GM23338 (cell line): ENCODE data around the gene COX17. TPM values are rescaled to one million over a fixed set of nuclear protein-coding genes. Genes with fewer than 3 reads are reported as not detected.

Source experiments
- ATAC-seq: fragments of 200-7000 bp; cut with Tn5 transposase; 3 replicates; pipeline ENCODE4 v1.9.1; 2020
- DNase-seq: peaks from one replicate; pipeline ENCODE4 v3.0.0-alpha.2; 2015; ENCODE audit warnings: low spot score
- H2AFZ ChIP-seq: fragments of 200-600 bp; sonication (generic); 2 replicates; pipeline ENCODE4 v1.8.0; 2016; ENCODE audit warnings: antibody characterized with exemption, mild to moderate bottlenecking, moderate library complexity
- H3F3A ChIP-seq: fragments of 200-600 bp; sonication (generic); replicated peaks from 2 replicates; pipeline ENCODE4 v1.8.0; 2017; ENCODE audit warnings: antibody characterized with exemption, mixed run types, low read depth
- H3K27ac ChIP-seq: fragments of 200-600 bp; sonication (generic); 2 replicates; pipeline ENCODE4 v1.6.1; 2016; ENCODE audit warnings: low read depth
- H3K27me3 ChIP-seq: fragments of 200-600 bp; sonication (generic); 2 replicates; pipeline ENCODE4 v1.8.0; 2016; ENCODE audit warnings: mild to moderate bottlenecking, mixed run types, moderate library complexity; ENCODE audit not compliant: insufficient read depth
- H3K36me3 ChIP-seq: fragments of 200-600 bp; sonication (generic); 2 replicates; pipeline ENCODE4 v1.8.0; 2016; ENCODE audit warnings: mild to moderate bottlenecking; ENCODE audit not compliant: insufficient read depth
- H3K4me1 ChIP-seq: fragments of 200-600 bp; sonication (generic); 2 replicates; pipeline ENCODE4 v1.8.0; 2016; ENCODE audit warnings: mild to moderate bottlenecking, moderate library complexity; ENCODE audit not compliant: insufficient read depth
- H3K4me2 ChIP-seq: fragments of 200-600 bp; sonication (generic); 2 replicates; pipeline ENCODE4 v1.7.1; 2017; ENCODE audit warnings: mixed run types
- H3K4me3 ChIP-seq: fragments of 200-600 bp; sonication (generic); 2 replicates; pipeline ENCODE4 v1.6.1; 2016; ENCODE audit warnings: mixed run types
- H3K79me2 ChIP-seq: fragments of 200-600 bp; sonication (generic); replicated peaks from 2 replicates; pipeline ENCODE4 v1.8.0; 2017; ENCODE audit warnings: mild to moderate bottlenecking; ENCODE audit not compliant: insufficient read depth
- H3K9me2 ChIP-seq: fragments of 200-600 bp; sonication (generic); 2 replicates; pipeline ENCODE4 v1.8.0; 2017; ENCODE audit not compliant: insufficient read depth
- H4K20me1 ChIP-seq: fragments of 200-600 bp; sonication (generic); replicated peaks from 2 replicates; pipeline ENCODE4 v1.8.0; 2017; ENCODE audit warnings: mild to moderate bottlenecking; ENCODE audit not compliant: insufficient read depth
- H3K27ac Mint-ChIP-seq: 2 replicates; pipeline ENCODE4 v1.8.0; 2020; ENCODE audit warnings: inconsistent platforms, mild to moderate bottlenecking, moderate library complexity, mixed read lengths
- H3K27me3 Mint-ChIP-seq: 3 replicates; pipeline ENCODE4 v1.8.0; 2022; ENCODE audit warnings: low read depth, mild to moderate bottlenecking, moderate library complexity, mixed read lengths, inconsistent platforms; ENCODE audit not compliant: insufficient read depth, poor library complexity
- H3K36me3 Mint-ChIP-seq: 3 replicates; pipeline ENCODE4 v1.8.0; 2021; ENCODE audit warnings: low read depth, mild to moderate bottlenecking, inconsistent platforms, moderate library complexity, mixed read lengths
- H3K4me1 Mint-ChIP-seq: 3 replicates; pipeline ENCODE4 v1.8.0; 2020; ENCODE audit warnings: mild to moderate bottlenecking, inconsistent platforms, mixed read lengths
- H3K4me3 Mint-ChIP-seq: 3 replicates; pipeline ENCODE4 v1.8.0; 2021; ENCODE audit warnings: moderate library complexity, mild to moderate bottlenecking, inconsistent platforms, mixed read lengths
- H3K9me3 Mint-ChIP-seq: 3 replicates; pipeline ENCODE4 v1.8.0; 2020; ENCODE audit warnings: moderate library complexity, mild to moderate bottlenecking, inconsistent platforms, mixed read lengths
- CREB1 ChIP-seq: fragments of 250-450 bp; sonication (Bioruptor Pico); IDR thresholded peaks from 2 replicates; pipeline ENCODE4 v1.5.0; 2020; ENCODE audit warnings: low read depth, mild to moderate bottlenecking, moderate library complexity
- CTCF ChIP-seq, 2 experiments: fragments of 200-600 bp in 1 of 2; sonication (generic) in 1 of 2; conservative IDR thresholded peaks; 2 replicates each; pipeline versions ENCODE4 v1.5.1 to v1.6.1; 2016 to 2017; ENCODE audit warnings: antibody characterized with exemption in 2 of 2, low read depth in 2 of 2, mild to moderate bottlenecking in 2 of 2, moderate library complexity in 1 of 2
- EZH2 ChIP-seq: fragments of 200-600 bp; sonication (generic); IDR thresholded peaks from one replicate; pipeline ENCODE4 v1.8.0; 2017; ENCODE audit warnings: antibody characterized with exemption, mild to moderate bottlenecking, low read depth; ENCODE audit not compliant: unreplicated experiment
- JUNB ChIP-seq: IDR thresholded peaks from one replicate; pipeline ENCODE4 v1.6.1; 2016; ENCODE audit warnings: antibody characterized with exemption; ENCODE audit not compliant: unreplicated experiment
- POLR2AphosphoS5 ChIP-seq: IDR thresholded peaks from 2 replicates; pipeline ENCODE4 v1.6.1; 2016; ENCODE audit warnings: antibody characterized with exemption, low read depth
- STAT1 ChIP-seq: IDR thresholded peaks from one replicate; pipeline ENCODE4 v1.6.1; 2016; ENCODE audit warnings: antibody characterized with exemption; ENCODE audit not compliant: unreplicated experiment
- ZNF462 ChIP-seq: fragments of 250-450 bp; sonication (Bioruptor Pico); IDR thresholded peaks from 2 replicates; pipeline ENCODE4 v1.5.0; 2020; ENCODE audit warnings: mild to moderate bottlenecking, moderate library complexity
- polyA plus RNA-seq: library from polyadenylated mRNA; unstranded; fragments of >200 nt; fragmentation: Nextera tagmentation; extraction: Ambion mirVana; gene quantifications from 2 replicates; pipeline ENCODE4 v1.2.1, GENCODE V29; 2016
- total RNA-seq: library from RNA; depleted of rRNA; stranded (reverse); fragments of >200 nt; shearing (Covaris generic); gene quantifications from 2 replicates; pipeline ENCODE4 v1.2.3, GENCODE V29; 2014

The COX17 gene
- total and polyA plus RNA-seq, 2 experiments from 2014 or later, result 24.0 to 324 TPM

- H3K9me3 Mint-ChIP-seq, result peaks cover 15% of the 10 kb centered on the region
- H3K27ac Mint-ChIP-seq, result no peak overlapping the region
- H3K4me3 ChIP-seq, result no peak overlapping the region
- peaks cover 5% of the 10 kb centered on the region; the same call in 1 of the 2 replicates for H3K9me2 ChIP-seq
- peak; percentile 66 for ATAC-seq
- H3K4me3 Mint-ChIP-seq, result no peak overlapping the region
- TF ChIP-seq CTCF (conservative IDR thresholded peaks at IDR 0.05; ENCODE audit: low read depth in 2 of 2) (peak; percentile 56 to 78), ZNF462 (CRISPR knock-in tag) (no peak)
- H3K27me3 Mint-ChIP-seq, result no peaks in the 10 kb centered on the region
- H3K36me3 Mint-ChIP-seq, result peaks cover 4% of the 10 kb centered on the region; the same call in 2 of the 3 replicates
- peak; percentile 68 for DNase-seq
- H3F3A ChIP-seq, result no peaks in the 10 kb centered on the region
- H3K27me3 ChIP-seq, result no peaks in the 10 kb centered on the region
- H2AFZ ChIP-seq, result no peak overlapping the region
- H3K4me1 Mint-ChIP-seq, result no peaks in the 10 kb centered on the region; the same call in 2 of the 3 replicates
- no peaks in the 10 kb centered on the region for H3K79me2 ChIP-seq
- no peak overlapping the region for H3K27ac ChIP-seq
- H4K20me1 ChIP-seq, result no peaks in the 10 kb centered on the region
- no peaks in the 10 kb centered on the region for H3K4me1 ChIP-seq
- H3K4me2 ChIP-seq, result no peak overlapping the region
- H3K36me3 ChIP-seq, result no peaks in the 10 kb centered on the region
Observed at GRCh38 chr3:119690043-119690656, 12.9 kb upstream of the COX17 start.

DNA sequence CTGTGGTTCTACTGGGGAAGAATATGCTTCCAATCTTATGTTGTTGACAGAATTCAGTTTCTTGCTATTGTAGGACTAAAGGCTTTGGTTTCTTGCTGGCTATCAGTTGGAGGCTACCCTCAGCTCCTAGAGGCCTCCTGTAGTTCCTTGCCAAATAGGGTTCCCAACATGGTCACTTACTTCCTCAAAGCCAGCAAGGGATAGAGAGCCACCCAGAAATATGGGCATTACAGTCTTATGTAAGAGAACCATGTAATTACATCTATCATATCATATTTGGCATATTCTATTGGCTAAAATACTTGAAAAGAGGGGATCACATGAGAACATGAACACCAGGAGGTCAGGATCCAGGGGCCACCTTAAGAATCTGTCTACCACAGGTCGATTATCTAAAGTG, 6.2 kb upstream of the COX17 start:
- no peak overlapping the region for H3K27ac ChIP-seq
- H3K36me3 ChIP-seq, result no peaks in the 10 kb centered on the region
- H3F3A ChIP-seq, result no peaks in the 10 kb centered on the region
- H3K79me2 ChIP-seq, result no peaks in the 10 kb centered on the region
- H3K9me2 ChIP-seq, result no peaks in the 10 kb centered on the region
- Mint-ChIP-seq H3K4me3 (no peak overlapping the region), H3K27me3 (no peaks in the 10 kb centered on the region), H3K36me3 (peaks cover 4% of the 10 kb centered on the region; the same call in 2 of the 3 replicates), H3K27ac (no peak overlapping the region), H3K4me1 (no peaks in the 10 kb centered on the region; the same call in 2 of the 3 replicates), H3K9me3 (peaks cover 15% of the 10 kb centered on the region)
- no peaks in the 10 kb centered on the region for H3K4me1 ChIP-seq
- no peaks in the 10 kb centered on the region for H4K20me1 ChIP-seq
- no peak overlapping the region for H3K4me3 ChIP-seq
- no peak overlapping the region for H3K4me2 ChIP-seq
- no peaks in the 10 kb centered on the region for H3K27me3 ChIP-seq
- H2AFZ ChIP-seq, result no peak overlapping the region
- no peak for DNase-seq
- ATAC-seq, result no peak
- TF ChIP-seq POLR2AphosphoS5 (no peak), EZH2 (no peak), STAT1 (no peak), JUNB (no peak), CREB1 (CRISPR knock-in tag) (no peak)
